LNCAP (cell line): Measurements from ENCODE around the gene C3.

Experiments used
- TF ChIP-seq, protein P1 (sequence below): fragments of 450-650 bp; IDR thresholded peaks from 2 replicates; pipeline ENCODE4 v1.5.1; 2017; ENCODE audit warnings: mild to moderate bottlenecking

C3 gene

DNA sequence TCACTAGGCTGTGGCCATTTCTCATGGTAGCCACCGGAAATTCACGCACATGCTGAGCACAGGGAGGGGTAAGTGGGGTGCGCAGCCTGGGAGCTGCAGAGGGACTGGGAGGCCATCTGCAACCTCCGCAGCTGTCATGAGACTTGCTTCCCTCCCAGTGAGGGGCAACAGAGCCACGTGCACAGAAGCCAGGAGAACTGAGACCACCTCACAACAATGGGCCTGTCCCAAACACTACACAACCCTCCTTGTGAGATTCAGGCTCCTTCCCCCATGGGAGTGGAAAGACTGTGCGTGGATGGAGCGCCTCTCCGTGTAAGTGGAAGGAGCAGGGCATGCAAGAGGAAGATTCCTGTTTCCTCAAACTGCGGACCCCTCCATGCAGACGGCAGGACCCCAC lies 8.8 kb downstream of the C3 start:
- TF ChIP-seq, protein P1, sequence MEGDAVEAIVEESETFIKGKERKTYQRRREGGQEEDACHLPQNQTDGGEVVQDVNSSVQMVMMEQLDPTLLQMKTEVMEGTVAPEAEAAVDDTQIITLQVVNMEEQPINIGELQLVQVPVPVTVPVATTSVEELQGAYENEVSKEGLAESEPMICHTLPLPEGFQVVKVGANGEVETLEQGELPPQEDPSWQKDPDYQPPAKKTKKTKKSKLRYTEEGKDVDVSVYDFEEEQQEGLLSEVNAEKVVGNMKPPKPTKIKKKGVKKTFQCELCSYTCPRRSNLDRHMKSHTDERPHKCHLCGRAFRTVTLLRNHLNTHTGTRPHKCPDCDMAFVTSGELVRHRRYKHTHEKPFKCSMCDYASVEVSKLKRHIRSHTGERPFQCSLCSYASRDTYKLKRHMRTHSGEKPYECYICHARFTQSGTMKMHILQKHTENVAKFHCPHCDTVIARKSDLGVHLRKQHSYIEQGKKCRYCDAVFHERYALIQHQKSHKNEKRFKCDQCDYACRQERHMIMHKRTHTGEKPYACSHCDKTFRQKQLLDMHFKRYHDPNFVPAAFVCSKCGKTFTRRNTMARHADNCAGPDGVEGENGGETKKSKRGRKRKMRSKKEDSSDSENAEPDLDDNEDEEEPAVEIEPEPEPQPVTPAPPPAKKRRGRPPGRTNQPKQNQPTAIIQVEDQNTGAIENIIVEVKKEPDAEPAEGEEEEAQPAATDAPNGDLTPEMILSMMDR, result no peak

DNA sequence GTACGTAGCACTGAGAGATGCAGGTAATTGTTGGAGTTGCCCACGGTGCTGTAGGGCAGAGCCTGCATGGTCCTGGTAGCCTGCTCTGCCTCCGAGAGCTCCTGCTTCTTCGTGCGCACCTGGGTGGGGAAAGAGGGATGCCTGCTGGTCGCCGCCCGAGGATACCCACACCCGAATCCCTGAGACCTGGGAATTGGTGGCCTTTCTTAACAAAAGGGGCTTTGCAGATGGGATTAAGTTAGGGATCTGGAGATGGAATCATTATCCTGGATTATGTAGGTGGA lies 9.4 kb downstream of the C3 start:
- TF ChIP-seq, protein P1, result no peak

DNA sequence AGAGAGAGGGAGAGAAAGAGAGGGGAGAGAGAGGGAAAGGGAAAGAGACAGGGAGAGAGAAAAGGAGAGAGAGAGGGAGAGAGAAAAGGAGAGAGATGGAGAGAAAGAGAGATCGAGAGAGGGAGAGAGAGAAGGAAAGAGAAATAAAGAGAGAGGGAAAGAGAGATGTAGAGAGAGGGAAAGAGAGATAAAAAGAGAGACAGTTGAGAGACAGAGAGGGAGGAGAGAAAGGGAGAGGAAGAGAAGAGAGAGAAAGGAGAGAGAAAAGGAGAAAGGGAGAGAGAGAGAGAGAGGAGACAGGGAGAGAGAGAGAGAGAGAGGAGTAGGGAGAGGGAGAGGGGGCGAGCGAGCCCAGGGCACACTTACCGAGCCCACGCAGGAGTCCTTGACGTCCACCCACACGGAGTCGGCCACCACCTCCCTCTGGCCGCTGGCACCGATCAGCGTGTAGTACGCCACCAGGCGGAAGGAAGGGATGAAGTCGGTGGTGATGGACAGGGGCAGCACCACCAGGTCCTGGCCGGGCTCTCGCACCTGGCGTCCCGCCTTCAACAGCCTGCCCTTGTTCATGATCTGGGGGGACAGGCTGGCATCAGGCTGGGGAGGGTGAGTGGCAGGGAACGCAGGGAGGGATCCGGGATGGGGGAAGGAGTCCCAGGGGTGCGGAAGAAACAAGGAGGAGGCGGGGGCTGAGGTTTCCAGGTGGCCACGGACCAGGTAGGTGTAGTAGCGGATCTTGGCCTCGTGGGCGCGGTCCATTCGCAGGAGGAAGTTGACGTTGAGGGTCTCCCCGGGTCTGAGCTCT lies 10.0 kb downstream of the C3 start:
- TF ChIP-seq, protein P1, result no peak; the same call in 1 of the 2 replicates

DNA sequence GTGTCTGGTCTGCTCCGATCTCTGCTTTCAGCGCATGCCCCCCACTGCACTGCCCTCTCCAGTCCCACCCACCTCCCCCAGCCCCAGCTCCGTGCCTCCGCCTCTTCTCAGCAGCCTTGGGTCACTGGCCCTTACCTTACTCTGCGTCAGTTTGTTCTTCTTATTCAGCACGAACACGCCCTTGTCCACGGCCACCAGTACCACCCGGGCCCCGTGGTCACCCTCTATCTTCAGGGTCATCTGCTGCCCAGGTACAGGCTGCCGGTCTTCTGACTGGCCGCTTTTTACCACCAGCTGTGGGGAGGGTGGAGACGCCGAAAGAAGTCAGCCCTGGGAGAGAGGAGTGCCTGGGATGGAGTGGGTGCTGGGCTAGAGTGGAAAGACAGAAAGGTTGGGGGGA lies 10.9 kb downstream of the C3 start:
- TF ChIP-seq, protein P1, result no peak

DNA sequence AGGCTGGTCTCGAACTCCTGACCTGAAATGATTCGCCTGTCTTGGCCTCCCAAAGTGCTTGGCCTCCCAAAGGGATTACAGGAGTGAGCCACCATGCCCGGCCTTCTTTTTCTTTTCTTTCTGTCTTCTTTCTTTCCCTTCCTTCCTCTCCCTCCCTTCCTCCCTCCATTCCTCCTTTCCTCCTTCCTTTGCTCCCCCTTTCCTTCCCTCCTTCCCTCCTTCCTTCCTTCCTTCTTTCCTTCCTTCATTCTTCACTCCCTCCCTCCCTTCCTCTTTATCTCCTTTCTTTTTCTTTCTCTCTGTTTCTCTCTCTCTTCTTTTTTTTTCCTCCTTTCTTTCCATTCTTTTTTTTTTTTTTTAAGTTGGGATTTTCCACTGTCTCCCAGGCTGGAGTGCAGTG lies 12.1 kb downstream of the C3 start:
- TF ChIP-seq, protein P1, result no peak

DNA sequence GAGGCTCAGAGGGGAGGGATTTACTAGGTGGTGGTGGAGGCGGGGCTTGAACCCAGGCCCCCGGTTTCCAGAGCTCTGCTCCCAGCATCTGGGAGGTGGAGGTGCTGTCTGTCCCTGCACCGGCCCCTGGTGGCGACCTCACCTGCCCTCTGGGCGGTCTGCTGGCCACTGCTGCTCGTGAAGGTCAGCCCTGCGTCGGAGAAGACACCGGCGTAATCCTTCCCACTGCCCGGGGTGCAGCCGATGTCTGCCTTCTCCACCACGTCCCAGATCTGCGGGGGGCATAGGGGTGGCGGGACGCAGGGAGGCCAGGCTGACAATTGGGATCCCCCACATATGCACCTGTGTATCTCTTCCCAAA lies 12.8 kb downstream of the C3 start:
- TF ChIP-seq, protein P1, result no peak

DNA sequence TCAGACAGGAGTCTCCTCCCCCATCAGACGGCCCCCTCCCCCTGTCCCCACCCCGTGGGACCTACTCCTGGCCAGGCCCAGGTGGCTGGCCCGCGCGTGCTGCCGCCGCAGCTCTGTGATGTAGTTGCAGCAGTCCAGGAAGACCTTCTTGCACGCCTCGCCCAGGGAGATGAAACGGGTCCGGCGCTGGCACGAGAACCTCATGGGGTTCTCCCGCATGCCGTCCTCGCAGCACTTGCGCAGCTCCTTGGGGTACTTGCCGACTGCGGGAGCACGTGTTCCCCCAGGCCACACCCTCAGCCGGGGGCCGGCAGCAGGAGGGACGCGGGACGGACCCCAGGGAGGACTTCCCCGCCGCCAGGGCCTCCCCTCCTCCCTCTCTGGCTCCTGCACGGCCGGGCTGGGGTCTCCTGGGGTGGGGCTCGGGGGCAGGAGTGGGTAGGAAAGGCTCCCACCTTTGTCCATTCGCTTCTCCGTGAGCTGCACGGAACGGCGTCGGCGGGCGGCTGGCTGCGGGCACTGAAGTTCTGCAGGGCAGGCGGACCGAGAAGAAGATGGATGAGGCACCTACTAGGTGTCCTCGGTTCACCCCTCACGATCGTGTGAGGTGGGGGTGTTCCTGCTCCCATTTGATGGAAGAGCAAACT lies 13.3 kb downstream of the C3 start:
- TF ChIP-seq, protein P1, result no peak
